Tibial artery (tissue), 4 donors: ENCODE results near the gene ROR1.

Experiments
- DNase-seq, 2 donors: peaks; one replicate each; pipeline ENCODE4 v3.0.0-alpha.2; 2019
- H3K27ac ChIP-seq, 2 donors: fragments of 200-600 bp; sonication (generic) in 1 of 2; 1 replicate in 1 of 2; 2 replicates in 1 of 2; pipeline ENCODE4 v1.5.1; 2018 to 2019; ENCODE audit warnings: mild to moderate bottlenecking in 1 of 2
- H3K27me3 ChIP-seq, 2 donors: fragments of 200-600 bp; sonication (generic) in 1 of 2; one replicate each; pipeline versions ENCODE4 v1.5.1 to v1.6.0; 2016 to 2019
- H3K36me3 ChIP-seq, 3 donors: fragments of 200-600 bp; sonication (generic) in 2 of 3; one replicate each; pipeline ENCODE4 v1.5.1; 2016 to 2019; ENCODE audit warnings: mild to moderate bottlenecking in 2 of 3
- H3K4me1 ChIP-seq, 4 donors: fragments of 200-600 bp; sonication (generic) in 2 of 4; 1 replicate in 3 of 4; 2 replicates in 1 of 4; pipeline ENCODE4 v1.5.1; 2016 to 2019
- H3K4me3 ChIP-seq, 2 donors: fragments of 200-600 bp; sonication (generic) in 1 of 2; 1 replicate in 1 of 2; 2 replicates in 1 of 2; pipeline ENCODE4 v1.5.1; 2018 to 2019; ENCODE audit warnings: mild to moderate bottlenecking in 2 of 2
- H3K9me3 ChIP-seq, 3 donors: fragments of 200-600 bp; sonication (generic) in 1 of 3; one replicate each; pipeline ENCODE4 v1.5.1; 2016 to 2019
- intact Hi-C: fragments of 100-400 bp; cut with DNase I; formaldehyde crosslinking; loops from one replicate; pipeline ENCODE4 v1.15.0; 2023; ENCODE audit warnings: low total_unique reads
- TF ChIP-seq, protein P1 (sequence below), 2 experiments: fragments of 200-600 bp in 1 of 2; fragments of 450-650 bp in 1 of 2; IDR thresholded peaks; one replicate each; pipeline ENCODE4 v1.5.1; 2017 to 2019; ENCODE audit warnings: antibody characterized with exemption in 2 of 2, mild to moderate bottlenecking in 1 of 2, moderate library complexity in 1 of 2

The ROR1 gene

DNA sequence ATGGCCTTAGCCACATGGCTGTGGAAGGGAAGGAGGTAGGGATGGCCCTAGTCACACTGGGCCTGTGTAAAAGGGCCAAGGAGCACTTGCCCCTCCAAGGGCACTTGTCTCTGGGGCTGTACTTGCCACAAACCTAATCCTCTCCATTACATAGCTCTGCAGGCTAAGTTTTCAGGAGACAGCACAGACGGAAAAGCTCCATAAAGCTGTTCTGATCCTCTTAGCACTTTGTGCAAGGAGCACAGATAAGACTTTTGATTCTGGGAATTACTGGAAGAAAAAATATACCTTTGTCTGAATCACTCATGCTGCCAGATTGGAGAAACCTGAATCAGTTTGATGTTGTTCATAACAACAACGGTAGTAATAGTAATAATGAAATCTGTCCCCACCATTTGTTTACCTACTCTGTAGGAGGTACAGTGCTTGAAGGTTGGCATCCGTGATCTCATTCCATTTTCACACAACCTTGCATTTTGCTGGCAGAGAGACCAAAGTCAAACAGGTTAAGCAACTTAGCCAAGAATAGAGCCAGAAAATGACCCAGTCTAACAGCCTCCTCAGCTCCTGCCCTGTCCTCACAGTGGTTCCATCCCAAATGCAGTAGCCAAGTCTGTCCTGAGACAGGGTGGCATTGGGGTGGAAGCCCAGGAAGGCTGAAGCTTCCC lies 207.1 kb downstream of the ROR1 start:
- Histone ChIP-seq H3K4me1 (peaks cover 0 to 44% (median 22%) of the 10 kb centered on the region in 4 donors), H3K36me3 (no peaks in the 10 kb centered on the region), H3K4me3 (no peak overlapping the region), H3K9me3 (no peaks in the 10 kb centered on the region), H3K27me3 (no peaks in the 10 kb centered on the region), H3K27ac (no peak overlapping the region)
- intact Hi-C loops = loop anchor here (5.0 kb wide), 1 partner anchor 56 kb away; no protein-coding TSS in a partner anchor
- DNase-seq = no peak
- TF ChIP-seq, protein P1, sequence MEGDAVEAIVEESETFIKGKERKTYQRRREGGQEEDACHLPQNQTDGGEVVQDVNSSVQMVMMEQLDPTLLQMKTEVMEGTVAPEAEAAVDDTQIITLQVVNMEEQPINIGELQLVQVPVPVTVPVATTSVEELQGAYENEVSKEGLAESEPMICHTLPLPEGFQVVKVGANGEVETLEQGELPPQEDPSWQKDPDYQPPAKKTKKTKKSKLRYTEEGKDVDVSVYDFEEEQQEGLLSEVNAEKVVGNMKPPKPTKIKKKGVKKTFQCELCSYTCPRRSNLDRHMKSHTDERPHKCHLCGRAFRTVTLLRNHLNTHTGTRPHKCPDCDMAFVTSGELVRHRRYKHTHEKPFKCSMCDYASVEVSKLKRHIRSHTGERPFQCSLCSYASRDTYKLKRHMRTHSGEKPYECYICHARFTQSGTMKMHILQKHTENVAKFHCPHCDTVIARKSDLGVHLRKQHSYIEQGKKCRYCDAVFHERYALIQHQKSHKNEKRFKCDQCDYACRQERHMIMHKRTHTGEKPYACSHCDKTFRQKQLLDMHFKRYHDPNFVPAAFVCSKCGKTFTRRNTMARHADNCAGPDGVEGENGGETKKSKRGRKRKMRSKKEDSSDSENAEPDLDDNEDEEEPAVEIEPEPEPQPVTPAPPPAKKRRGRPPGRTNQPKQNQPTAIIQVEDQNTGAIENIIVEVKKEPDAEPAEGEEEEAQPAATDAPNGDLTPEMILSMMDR (IDR thresholded peaks at IDR 0.05) = no peak

DNA sequence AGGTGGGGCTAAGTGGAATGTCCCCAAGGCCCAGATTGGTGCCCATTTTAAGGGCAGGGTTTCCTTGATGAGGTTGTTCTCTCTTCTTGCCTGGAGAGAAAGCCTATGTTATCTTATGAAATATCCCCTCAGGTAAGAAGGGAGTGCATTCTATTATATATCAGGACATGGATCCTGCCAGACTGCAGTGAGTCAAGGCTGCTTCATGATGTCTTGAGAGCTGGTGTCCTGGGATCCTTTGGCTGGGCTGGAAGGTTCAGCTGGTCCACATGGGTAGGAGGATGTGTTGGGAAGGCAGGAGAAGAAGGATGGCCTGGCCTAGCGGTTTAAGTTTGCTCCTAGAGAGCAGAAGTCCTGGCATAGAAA lies 207.6 kb downstream of the ROR1 start:
- no peaks in the 10 kb centered on the region for H3K36me3 ChIP-seq
- H3K27ac ChIP-seq = no peak overlapping the region
- DNase-seq = no peak
- H3K9me3 ChIP-seq = no peaks in the 10 kb centered on the region
- no peaks in the 10 kb centered on the region for H3K27me3 ChIP-seq
- intact Hi-C loops = loop anchor here (5.0 kb wide), 1 partner anchor 56 kb away; no protein-coding TSS in a partner anchor
- H3K4me3 ChIP-seq = no peak overlapping the region
- TF ChIP-seq, protein P1 (IDR thresholded peaks at IDR 0.05) = no peak
- peaks cover 0 to 39% (median 22%) of the 10 kb centered on the region in 4 donors for H3K4me1 ChIP-seq

DNA sequence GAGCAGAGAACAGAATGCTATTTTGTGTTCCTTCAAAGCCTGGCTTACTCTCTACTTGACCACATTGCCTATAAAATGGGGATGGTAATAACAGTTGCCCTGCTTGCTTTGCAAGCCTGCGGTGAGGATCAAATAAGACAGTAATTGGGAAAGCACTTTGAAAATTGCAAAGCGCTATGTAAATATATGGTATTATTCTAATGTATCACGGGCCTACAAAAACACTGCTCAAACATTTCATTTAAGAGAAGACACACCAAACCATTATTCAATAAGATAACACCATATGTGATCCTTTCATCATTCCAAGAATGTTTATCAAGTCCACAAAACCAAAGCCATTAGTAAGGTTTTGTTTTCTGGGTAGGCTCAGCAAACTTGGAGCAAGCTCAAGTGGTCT lies 208.4 kb downstream of the ROR1 start:
- no peaks in the 10 kb centered on the region for H3K9me3 ChIP-seq
- no peak overlapping the region for H3K27ac ChIP-seq
- peaks cover 0 to 43% (median 22%) of the 10 kb centered on the region in 4 donors for H3K4me1 ChIP-seq
- intact Hi-C loops = loop anchor here (5.0 kb wide), 1 partner anchor 55 kb away; no protein-coding TSS in a partner anchor
- no peaks in the 10 kb centered on the region for H3K36me3 ChIP-seq
- H3K27me3 ChIP-seq = no peaks in the 10 kb centered on the region
- DNase-seq = no peak
- no peak overlapping the region for H3K4me3 ChIP-seq
- TF ChIP-seq, protein P1 (IDR thresholded peaks at IDR 0.05) = no peak

DNA sequence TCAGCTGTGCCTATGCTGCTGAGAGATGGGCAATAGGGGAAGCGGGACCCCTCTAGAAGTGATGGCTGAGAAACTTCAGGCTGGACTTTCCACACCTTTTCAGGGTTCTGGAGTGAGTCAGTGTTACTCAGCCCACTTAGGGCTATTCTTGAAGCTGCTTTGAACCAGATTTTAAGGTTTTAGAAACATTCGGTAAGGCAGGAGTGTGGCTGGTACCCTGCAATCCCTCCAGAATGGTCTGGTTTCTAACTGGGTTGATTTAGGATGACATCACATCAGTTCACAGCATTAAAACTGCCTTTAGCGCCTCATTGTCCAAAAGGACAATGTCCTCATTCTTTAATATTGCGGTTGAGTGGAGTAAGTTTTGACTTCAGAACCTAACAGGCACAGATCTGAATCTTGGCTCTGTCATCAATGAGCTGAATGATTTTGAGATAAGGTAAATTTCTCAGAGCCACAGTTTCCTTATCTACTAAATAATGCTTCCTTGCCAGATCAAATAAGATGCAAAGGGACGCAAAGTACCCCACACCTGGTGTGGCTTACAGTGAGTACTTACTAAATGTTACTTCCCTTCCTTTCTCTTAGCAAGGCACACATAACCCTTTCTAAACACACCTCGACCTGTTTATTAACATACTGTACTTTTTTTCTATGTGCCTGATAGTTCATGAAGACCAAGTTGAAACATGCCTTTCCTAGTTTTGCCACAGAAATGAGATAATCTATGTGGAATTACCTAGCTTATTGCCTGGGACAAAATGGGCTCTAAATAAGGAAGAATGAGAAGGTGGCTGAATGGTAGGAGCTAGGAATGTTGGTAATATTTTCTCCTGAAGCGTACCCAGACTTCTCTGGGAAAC lies 209.8 kb downstream of the ROR1 start:
- H3K27me3 ChIP-seq = no peaks in the 10 kb centered on the region
- H3K36me3 ChIP-seq = no peaks in the 10 kb centered on the region
- H3K4me3 ChIP-seq = no peak overlapping the region
- intact Hi-C loops = loop anchor here (5.0 kb wide), 1 partner anchor 54 kb away; no protein-coding TSS in a partner anchor
- peaks cover 0 to 56% (median 22%) of the 10 kb centered on the region in 4 donors for H3K4me1 ChIP-seq
- no peak for DNase-seq
- no peaks in the 10 kb centered on the region for H3K9me3 ChIP-seq
- peak overlapping the region; percentile 48 to 62 for H3K27ac ChIP-seq
- TF ChIP-seq, protein P1 (IDR thresholded peaks at IDR 0.05) = no peak

DNA sequence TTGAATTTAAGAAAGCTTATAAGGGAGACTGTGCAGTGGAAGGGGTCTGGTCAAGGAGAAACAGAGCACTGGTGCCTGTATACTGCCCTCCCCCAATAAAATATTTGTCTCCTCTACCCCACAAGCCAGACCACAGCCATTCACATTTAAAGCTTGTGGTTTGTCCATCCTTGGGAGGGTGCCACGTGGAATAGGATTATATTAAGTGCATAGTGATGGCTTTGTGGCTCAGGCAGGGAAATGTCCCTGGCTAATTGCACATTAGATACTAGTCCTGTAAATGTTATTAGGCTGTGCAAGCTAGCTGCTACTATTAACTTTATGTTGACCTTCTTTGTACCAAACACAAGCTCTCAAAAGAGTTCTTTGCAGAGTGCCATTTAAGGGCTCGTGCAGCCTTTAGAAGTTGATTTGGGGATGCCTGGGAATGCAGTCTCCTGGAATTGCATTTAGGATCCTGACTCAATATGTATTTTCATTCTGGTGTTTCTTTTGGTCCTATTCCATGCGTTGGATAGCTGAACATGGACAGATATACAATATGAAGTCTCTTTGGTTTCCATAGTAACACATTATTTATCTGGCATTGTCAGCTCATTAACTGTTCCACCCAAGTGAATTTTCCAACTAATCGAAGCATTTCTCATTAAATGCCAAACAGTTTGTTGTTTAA lies 210.6 kb downstream of the ROR1 start:
- no peak for DNase-seq
- Histone ChIP-seq H3K4me3 (no peak overlapping the region), H3K9me3 (no peaks in the 10 kb centered on the region), H3K27ac (peak overlapping the region; percentile 48 to 62), H3K36me3 (no peaks in the 10 kb centered on the region), H3K4me1 (peaks cover 0 to 56% (median 22%) of the 10 kb centered on the region in 4 donors), H3K27me3 (no peaks in the 10 kb centered on the region)
- intact Hi-C loops = loop anchor here (5.0 kb wide), 1 partner anchor 53 kb away; no protein-coding TSS in a partner anchor
- TF ChIP-seq, protein P1 (IDR thresholded peaks at IDR 0.05) = no peak
